Measurements from ENCODE around the gene ZFYVE26.

ZFYVE26 gene

DNA sequence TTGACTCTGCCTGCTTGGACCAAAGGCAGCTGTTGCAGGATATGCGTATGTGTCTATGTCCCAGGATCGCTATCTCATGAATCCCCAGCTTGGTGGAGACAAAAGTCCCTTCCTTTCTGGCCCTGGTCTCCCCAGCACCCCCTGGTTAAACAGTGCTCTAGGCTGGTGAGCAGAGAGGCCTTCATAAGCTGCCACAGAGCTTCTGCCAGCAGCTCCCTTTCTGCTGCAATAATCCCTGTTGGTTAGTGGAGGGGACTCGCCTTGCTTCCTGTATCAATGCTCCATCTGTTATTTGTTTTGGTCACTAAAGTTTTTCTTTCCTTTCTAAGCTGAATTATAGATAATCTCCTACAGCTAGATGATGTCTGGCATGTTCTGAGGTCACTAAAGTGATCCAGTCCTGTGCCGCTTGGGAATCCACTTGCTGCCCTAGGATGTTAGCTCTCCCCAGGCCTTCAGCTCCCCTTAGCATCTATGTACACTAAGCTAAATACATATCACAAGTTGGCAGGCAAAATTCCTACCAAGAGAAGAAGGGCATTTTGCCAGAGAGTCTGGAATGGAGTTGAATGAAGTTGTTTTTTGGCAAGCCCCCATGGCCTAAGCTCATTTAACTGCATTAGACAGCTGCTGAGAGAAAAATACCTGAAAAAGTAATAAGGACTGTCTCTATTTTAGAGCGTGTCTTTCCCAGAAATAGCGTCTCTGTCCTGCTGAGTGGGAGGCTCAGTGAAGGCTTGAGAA lies 66.9 kb downstream of the ZFYVE26 start:
- Histone ChIP-seq H3K9ac (ENCODE audit: low read length) (no peak overlapping the region), H2AFZ (ENCODE audit: low read depth, low read length) (no peak overlapping the region), H3K79me2 (ENCODE audit: low read length) (no peaks in the 10 kb centered on the region), H4K20me1 (ENCODE audit: insufficient read depth, low read length) (no peaks in the 10 kb centered on the region), H3K4me1 (ENCODE audit: low read length) (peaks cover 9% of the 10 kb centered on the region), H3K4me2 (ENCODE audit: low read length) (no peak overlapping the region), H3K36me3 (replicated peaks; ENCODE audit: low read depth, low read length) (peaks cover 72% of the 10 kb centered on the region), H3K27ac (ENCODE audit: low read length) (no peak overlapping the region), H3K9me3 (ENCODE audit: insufficient read depth, low read length) (no peaks in the 10 kb centered on the region), H3K27me3 (ENCODE audit: low read depth, low read length) (no peaks in the 10 kb centered on the region), H3K4me3 (ENCODE audit: low read length) (no peak overlapping the region)
- no peak for TF ChIP-seq EZH2phosphoT487 (IDR thresholded peaks at IDR 0.05; ENCODE audit: low read depth)
- TF ChIP-seq, protein P1, sequence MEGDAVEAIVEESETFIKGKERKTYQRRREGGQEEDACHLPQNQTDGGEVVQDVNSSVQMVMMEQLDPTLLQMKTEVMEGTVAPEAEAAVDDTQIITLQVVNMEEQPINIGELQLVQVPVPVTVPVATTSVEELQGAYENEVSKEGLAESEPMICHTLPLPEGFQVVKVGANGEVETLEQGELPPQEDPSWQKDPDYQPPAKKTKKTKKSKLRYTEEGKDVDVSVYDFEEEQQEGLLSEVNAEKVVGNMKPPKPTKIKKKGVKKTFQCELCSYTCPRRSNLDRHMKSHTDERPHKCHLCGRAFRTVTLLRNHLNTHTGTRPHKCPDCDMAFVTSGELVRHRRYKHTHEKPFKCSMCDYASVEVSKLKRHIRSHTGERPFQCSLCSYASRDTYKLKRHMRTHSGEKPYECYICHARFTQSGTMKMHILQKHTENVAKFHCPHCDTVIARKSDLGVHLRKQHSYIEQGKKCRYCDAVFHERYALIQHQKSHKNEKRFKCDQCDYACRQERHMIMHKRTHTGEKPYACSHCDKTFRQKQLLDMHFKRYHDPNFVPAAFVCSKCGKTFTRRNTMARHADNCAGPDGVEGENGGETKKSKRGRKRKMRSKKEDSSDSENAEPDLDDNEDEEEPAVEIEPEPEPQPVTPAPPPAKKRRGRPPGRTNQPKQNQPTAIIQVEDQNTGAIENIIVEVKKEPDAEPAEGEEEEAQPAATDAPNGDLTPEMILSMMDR (IDR thresholded peaks at IDR 0.05; ENCODE audit: low read depth, low read length), result no peak

DNA sequence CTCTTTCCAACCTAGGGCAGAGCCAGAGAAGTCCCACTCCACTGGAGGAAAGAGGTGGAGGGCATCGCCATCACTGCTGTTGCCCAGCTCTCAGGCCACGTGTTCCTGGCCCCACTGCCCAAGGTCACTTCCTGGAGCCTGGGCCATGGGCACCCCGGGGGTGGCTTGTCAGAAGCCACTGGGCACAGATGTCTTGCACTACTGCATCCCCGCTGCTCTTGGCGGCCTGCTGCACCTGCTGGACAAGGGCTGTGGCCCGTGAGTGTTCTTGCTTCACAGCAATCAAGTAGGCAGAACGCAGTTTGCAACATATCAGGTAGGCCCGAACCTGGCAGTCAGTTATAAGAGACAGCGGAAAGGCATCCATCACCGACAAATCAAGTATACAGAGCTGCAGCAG lies 68.1 kb downstream of the ZFYVE26 start:
- no peaks in the 10 kb centered on the region for H3K9me3 ChIP-seq (ENCODE audit: insufficient read depth, low read length)
- peaks cover 60% of the 10 kb centered on the region for H3K36me3 ChIP-seq (replicated peaks; ENCODE audit: low read depth, low read length)
- H3K4me3 ChIP-seq (ENCODE audit: low read length), result no peak overlapping the region
- no peaks in the 10 kb centered on the region for H4K20me1 ChIP-seq (ENCODE audit: insufficient read depth, low read length)
- TF ChIP-seq EZH2phosphoT487 (IDR thresholded peaks at IDR 0.05; ENCODE audit: low read depth), result no peak
- TF ChIP-seq, protein P1 (IDR thresholded peaks at IDR 0.05; ENCODE audit: low read depth, low read length), result no peak
- H3K9ac ChIP-seq (ENCODE audit: low read length), result no peak overlapping the region
- H3K27ac ChIP-seq (ENCODE audit: low read length), result no peak overlapping the region
- H2AFZ ChIP-seq (ENCODE audit: low read depth, low read length), result no peak overlapping the region
- no peaks in the 10 kb centered on the region for H3K79me2 ChIP-seq (ENCODE audit: low read length)
- H3K4me1 ChIP-seq (ENCODE audit: low read length), result peaks cover 9% of the 10 kb centered on the region
- H3K27me3 ChIP-seq (ENCODE audit: low read depth, low read length), result no peaks in the 10 kb centered on the region
- no peak overlapping the region for H3K4me2 ChIP-seq (ENCODE audit: low read length)

DNA sequence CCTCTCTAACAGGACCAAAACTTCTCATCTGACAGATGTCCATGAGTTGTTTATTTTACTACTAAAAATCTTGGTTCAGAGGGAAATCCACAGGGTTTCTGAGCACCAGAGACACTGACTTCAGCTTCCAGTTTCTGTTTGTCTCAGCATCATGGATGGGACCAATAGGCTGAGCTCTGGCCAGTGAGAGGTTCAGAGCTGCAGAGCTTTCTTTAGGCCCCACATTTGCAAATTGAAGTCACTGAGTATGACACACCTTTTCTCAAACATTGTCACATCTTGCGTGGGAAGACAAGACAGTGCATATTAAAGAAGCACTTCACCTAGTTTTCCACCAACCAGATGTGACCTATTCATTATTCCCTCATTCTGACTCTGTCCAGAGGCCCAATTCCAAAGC lies 69.5 kb downstream of the ZFYVE26 start:
- no peaks in the 10 kb centered on the region for H4K20me1 ChIP-seq (ENCODE audit: insufficient read depth, low read length)

DNA sequence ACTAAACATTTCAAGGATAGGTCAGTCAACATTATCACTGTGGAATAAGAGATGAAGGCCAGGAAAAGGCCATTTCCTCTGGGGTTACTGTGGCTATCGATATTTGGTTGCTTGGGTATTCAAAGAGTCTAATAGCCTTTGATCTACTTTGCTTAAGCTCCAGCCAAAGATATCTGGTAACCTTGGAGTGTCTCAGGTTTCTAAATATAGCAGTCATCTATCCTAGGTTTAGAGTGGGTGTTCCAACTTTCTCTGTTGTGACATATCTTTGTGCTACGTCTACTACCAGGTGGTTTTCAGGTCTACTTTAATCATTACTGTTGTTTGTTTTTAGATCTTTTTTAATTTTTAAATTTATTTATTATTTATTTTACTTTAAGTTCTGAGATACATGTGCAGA lies 72.3 kb downstream of the ZFYVE26 start:
- H3K79me2 ChIP-seq (ENCODE audit: low read length), result no peaks in the 10 kb centered on the region
- no peak for TF ChIP-seq EZH2phosphoT487 (IDR thresholded peaks at IDR 0.05; ENCODE audit: low read depth)
- TF ChIP-seq, protein P1 (IDR thresholded peaks at IDR 0.05; ENCODE audit: low read depth, low read length), result no peak
- H3K4me3 ChIP-seq (ENCODE audit: low read length), result no peak overlapping the region
- H3K4me2 ChIP-seq (ENCODE audit: low read length), result no peak overlapping the region
- no peak overlapping the region for H3K27ac ChIP-seq (ENCODE audit: low read length)
- no peaks in the 10 kb centered on the region for H4K20me1 ChIP-seq (ENCODE audit: insufficient read depth, low read length)
- no peaks in the 10 kb centered on the region for H3K27me3 ChIP-seq (ENCODE audit: low read depth, low read length)
- peaks cover 9% of the 10 kb centered on the region for H3K4me1 ChIP-seq (ENCODE audit: low read length)
- H2AFZ ChIP-seq (ENCODE audit: low read depth, low read length), result no peak overlapping the region
- H3K9ac ChIP-seq (ENCODE audit: low read length), result no peak overlapping the region
- no peaks in the 10 kb centered on the region for H3K9me3 ChIP-seq (ENCODE audit: insufficient read depth, low read length)
- H3K36me3 ChIP-seq (replicated peaks; ENCODE audit: low read depth, low read length), result peaks cover 29% of the 10 kb centered on the region

More for the DNA sequence above, 69.5 kb downstream of the ZFYVE26 start:
- no peaks in the 10 kb centered on the region for H3K9me3 ChIP-seq (ENCODE audit: insufficient read depth, low read length)
- H2AFZ ChIP-seq (ENCODE audit: low read depth, low read length), result no peak overlapping the region
- TF ChIP-seq, protein P1 (IDR thresholded peaks at IDR 0.05; ENCODE audit: low read depth, low read length), result no peak
- TF ChIP-seq EZH2phosphoT487 (IDR thresholded peaks at IDR 0.05; ENCODE audit: low read depth), result no peak
- H3K27me3 ChIP-seq (ENCODE audit: low read depth, low read length), result no peaks in the 10 kb centered on the region
- no peak overlapping the region for H3K4me2 ChIP-seq (ENCODE audit: low read length)
- H3K4me1 ChIP-seq (ENCODE audit: low read length), result peaks cover 9% of the 10 kb centered on the region
- H3K9ac ChIP-seq (ENCODE audit: low read length), result no peak overlapping the region
- no peak overlapping the region for H3K27ac ChIP-seq (ENCODE audit: low read length)
- peaks cover 51% of the 10 kb centered on the region for H3K36me3 ChIP-seq (replicated peaks; ENCODE audit: low read depth, low read length)
- no peaks in the 10 kb centered on the region for H3K79me2 ChIP-seq (ENCODE audit: low read length)
- H3K4me3 ChIP-seq (ENCODE audit: low read length), result no peak overlapping the region
